CD4-positive, alpha-beta T cell treated with Interleukin-6 for 4 hours (primary cell): ENCODE data around the gene IGF2BP2.
"Not testable (repeated sequence)": the region's sequence is repeated elsewhere in the genome, so short reads cannot be mapped to it uniquely, and the experiment has no call there.

Source experiments
- DNase-seq: peaks from one replicate; pipeline ENCODE4 v3.0.0-alpha.2; 2020; ENCODE audit warnings: mixed read lengths

The IGF2BP2 gene

GRCh38 chr3:185825006-185825638 is at the start of gene IGF2BP2:
Gene IGF2BP2 (minus strand): TSS chr3:185825042. CDS start chr3:185824960, 82 bp downstream.
- peak; percentile 41 for DNase-seq

GRCh38 chr3:185874119-185874518 is 49.3 kb upstream of the IGF2BP2 start:
- no peak for DNase-seq

GRCh38 chr3:185867650-185868049 is 42.8 kb upstream of the IGF2BP2 start:
- DNase-seq, result no peak

- no peak for DNase-seq
These were observed 42.2 kb upstream of the IGF2BP2 start for GRCh38 chr3:185866995-185867394.

- no peak for DNase-seq
These were observed 41.7 kb upstream of the IGF2BP2 start for GRCh38 chr3:185866555-185866954.

- DNase-seq, result no peak
These were observed 40.4 kb upstream of the IGF2BP2 start for GRCh38 chr3:185865247-185865646.

GRCh38 chr3:185864767-185865166 is 39.9 kb upstream of the IGF2BP2 start:
- DNase-seq, result no peak

- no peak for DNase-seq
These were observed 38.1 kb upstream of the IGF2BP2 start for GRCh38 chr3:185862920-185863319.

- DNase-seq, result no peak
These were observed 34.6 kb upstream of the IGF2BP2 start for GRCh38 chr3:185859294-185859972.

GRCh38 chr3:185858502-185859225 is 33.8 kb upstream of the IGF2BP2 start:
- no peak for DNase-seq

GRCh38 chr3:185857208-185857607 is 32.4 kb upstream of the IGF2BP2 start:
- no peak for DNase-seq

- DNase-seq, result no peak
These were observed 31.8 kb upstream of the IGF2BP2 start for GRCh38 chr3:185856652-185857051.

- not testable (repeated sequence) for DNase-seq
These were observed 28.9 kb upstream of the IGF2BP2 start for GRCh38 chr3:185853771-185854170.

- no peak for DNase-seq
These were observed 27.8 kb upstream of the IGF2BP2 start for GRCh38 chr3:185852635-185853034.

GRCh38 chr3:185851959-185852358 is 27.1 kb upstream of the IGF2BP2 start:
- DNase-seq, result no peak

- no peak for DNase-seq
These were observed 26.2 kb upstream of the IGF2BP2 start for GRCh38 chr3:185851046-185851445.

GRCh38 chr3:185847506-185847905 is 22.7 kb upstream of the IGF2BP2 start:
- DNase-seq, result no peak

- DNase-seq, result no peak
These were observed 21.2 kb upstream of the IGF2BP2 start for GRCh38 chr3:185846037-185846436.

GRCh38 chr3:185844051-185844450 is 19.2 kb upstream of the IGF2BP2 start:
- no peak for DNase-seq

- DNase-seq, result no peak
These were observed 18.8 kb upstream of the IGF2BP2 start for GRCh38 chr3:185843635-185844034.

GRCh38 chr3:185843126-185843525 is 18.3 kb upstream of the IGF2BP2 start:
- DNase-seq, result no peak

GRCh38 chr3:185842241-185842640 is 17.4 kb upstream of the IGF2BP2 start:
- no peak for DNase-seq

GRCh38 chr3:185838417-185838989 is 13.7 kb upstream of the IGF2BP2 start:
- DNase-seq, result not testable (repeated sequence)

- no peak for DNase-seq
These were observed 12.6 kb upstream of the IGF2BP2 start for GRCh38 chr3:185837414-185837813.
